UCSD-AML1 (cell line): Measurements from ENCODE around the gene CSKMT.

ENCODE experiments used
- DNase-seq: peaks from one replicate; lab custom pipeline; 2025; ENCODE audit not compliant: unreplicated experiment; lab: John Stamatoyannopoulos, UW

Gene CSKMT

DNA sequence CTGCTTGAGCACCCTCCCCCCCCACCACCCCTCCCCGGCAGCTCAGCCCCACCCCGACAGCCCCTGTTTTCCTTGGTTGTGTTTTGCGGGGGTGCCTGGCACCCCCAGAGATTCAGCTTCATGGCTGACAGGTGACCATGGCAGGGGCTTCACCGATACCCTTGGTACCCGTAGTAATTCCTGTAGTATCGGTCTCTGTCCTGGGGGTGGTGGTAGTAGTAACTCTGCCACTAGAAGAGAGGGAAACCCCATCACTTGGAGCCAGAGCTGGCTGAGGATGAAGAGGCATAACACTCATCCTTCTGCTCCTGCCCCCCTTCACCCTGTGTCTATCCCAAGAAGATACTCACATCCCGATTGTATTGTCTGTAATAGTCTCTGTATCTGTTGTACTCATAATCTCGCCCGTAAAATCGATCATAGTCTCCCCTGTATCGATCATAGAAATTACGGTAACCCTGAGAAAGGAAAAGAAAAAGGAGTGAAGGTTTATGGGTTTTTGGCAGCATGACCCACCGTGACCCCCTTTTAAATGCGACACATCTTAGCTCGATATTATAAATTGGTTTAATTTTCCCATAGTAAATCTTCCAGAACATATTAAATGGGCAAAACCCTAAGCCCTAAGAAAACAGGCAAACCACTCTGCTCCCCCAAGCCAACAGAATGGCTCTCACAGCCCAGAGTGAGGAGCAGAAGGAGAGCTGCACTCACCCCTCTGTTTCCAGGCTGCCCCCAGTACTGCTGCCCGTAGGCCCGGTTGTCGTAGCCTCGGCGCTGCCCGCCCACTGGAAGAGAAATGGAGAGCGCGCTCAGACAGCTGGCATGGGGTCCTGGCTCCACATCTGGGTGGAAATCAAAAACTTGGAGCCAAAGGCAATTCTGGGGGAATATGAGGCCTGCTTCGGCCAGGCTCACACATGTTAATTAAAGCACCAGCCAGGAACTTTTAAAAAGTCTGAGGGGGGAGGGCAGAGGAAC lies 50.3 kb downstream of the CSKMT start:
- no peak for DNase-seq

DNA sequence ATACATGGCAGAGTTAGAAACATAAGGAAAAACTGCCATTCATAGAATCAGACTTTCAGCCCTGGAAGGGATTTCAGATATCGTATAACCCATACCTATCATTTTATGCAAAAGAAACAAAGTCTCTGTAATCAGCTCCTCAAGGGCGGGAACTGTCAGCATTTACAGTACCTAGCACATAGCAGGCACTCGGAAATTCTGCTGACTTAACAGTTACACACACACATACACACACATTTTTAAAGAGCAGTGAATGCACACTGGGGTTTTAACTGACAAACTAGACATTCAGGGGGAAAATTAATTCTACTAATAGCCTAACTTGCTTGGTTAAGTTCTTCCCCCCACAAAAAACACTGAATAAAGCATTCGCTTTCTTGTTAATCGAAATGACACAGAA lies 51.1 kb downstream of the CSKMT start:
- no peak for DNase-seq

DNA sequence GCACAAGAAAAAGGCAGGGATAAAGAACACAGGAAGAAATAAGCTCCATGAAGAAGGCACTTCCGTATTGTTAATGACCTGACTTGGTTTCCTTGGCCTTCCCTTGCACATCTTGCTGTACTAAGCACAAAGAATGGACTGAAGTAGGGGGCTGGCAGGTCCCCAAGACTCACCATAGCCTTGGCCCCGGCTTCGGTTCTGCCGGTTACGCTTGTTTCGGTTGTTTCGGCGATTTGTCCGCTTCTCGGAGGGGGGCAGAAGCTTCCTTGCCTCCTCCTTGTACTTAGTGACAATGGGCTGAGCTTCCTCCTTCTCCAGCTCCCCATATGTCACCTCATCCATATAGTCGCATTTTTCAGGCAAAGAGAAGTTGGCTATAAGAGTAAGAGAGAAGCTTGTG lies 51.7 kb downstream of the CSKMT start:
- DNase-seq: no peak
